SH-SY5Y (cell line): Measurements from ENCODE around the gene UBE4B.

Experiments used
- GATA2 ChIP-seq: IDR thresholded peaks from 2 replicates; pipeline ENCODE4 v1.6.1; 2011; ENCODE audit warnings: mild to moderate bottlenecking, low read depth, low read length
- GATA3 ChIP-seq: IDR thresholded peaks from 2 replicates; pipeline ENCODE4 v1.6.1; 2011; ENCODE audit warnings: low read depth, mild to moderate bottlenecking, low read length, moderate library complexity

GRCh38 chr1:10007169-10007568, 25.6 kb upstream of the UBE4B start:
- no peak for TF ChIP-seq GATA3
- no peak for TF ChIP-seq GATA2
